Measurements from ENCODE around the gene DDX3X.

The DDX3X gene

GRCh38 chrX:41412261-41413081 lies 78.5 kb downstream of the DDX3X start:
- no peak for DNase-seq (ENCODE audit: low read depth, low spot score)

Data from iPS DF 19.7 (cell line).